ENCODE results near the gene PAX5.
"Not testable (repeated sequence)": the region's sequence is repeated elsewhere in the genome, so short reads cannot be mapped to it uniquely, and the experiment has no call there.

Gene PAX5

DNA sequence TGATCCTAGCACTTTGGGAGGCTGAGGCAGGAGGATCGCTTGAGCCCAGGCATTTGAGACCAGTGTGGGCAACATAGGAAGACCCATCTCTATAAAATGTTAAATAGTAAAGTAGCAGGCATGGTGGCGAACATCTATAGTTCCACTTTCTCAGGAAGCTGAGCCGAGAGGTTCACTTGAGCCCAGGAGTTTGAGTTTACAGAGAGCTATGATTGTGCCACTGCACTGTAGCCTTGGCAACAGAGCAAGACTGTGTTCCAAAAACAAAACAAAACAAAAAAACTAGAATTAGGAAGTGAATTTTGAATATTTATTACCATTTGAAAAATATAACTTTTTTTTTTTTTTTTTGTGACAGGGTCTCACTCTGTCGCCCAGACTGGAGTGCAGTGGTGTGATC, 26.8 kb upstream of the PAX5 start:
- Histone ChIP-seq H4K20me1 (no peaks in the 10 kb centered on the region), H3K36me3 (no peaks in the 10 kb centered on the region), H3K27me3 (no peaks in the 10 kb centered on the region), H3K4me1 (peaks cover 6% of the 10 kb centered on the region), H3K9me3 (no peaks in the 10 kb centered on the region), H3K9ac (no peak overlapping the region), H3K4me2 (no peak overlapping the region), H3K27ac (no peak overlapping the region), H3K4me3 (no peak overlapping the region)
- no peak for TF ChIP-seq Cebpa-rat (IDR thresholded peaks at IDR 0.05)

DNA sequence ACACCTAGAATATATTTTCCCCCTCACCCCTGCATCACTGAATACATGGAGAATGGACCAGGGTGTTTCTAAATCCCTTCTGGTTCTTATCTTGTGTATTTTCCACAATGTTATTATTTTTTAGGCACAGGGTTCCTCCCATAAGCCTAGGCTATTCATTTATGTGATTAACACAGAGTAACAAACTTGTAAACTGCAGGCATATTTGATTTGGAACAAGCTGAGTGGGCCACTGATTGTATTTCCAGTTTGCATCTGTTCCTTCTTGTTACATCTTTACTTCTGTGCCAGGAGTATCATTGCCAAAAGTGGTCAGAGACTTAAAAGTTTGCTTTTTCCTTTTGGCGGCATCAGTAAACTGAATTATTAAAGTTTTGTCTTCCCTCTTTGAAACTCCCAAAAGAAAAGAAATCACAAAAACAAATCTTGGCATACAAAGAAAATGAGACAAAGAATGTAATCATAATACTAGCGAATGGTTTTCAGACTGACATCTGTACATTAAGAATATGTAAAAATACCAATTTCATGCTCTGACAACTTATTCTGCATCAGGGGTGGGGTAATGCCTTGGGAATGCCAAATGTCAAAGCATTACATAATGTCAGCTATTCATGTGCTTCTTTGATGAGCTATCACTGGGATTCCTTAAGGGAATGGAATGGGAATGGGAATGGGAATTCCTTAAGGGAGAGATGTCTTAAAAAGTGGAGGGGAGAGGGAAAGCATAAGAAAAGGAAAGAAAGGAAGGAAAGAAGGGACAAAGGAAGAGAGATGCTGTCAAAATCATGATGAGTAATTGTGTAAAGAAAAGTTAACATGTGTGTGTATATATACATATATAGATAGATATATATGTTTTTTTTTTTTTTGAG, 22.2 kb upstream of the PAX5 start:
- TF ChIP-seq Cebpa-rat (IDR thresholded peaks at IDR 0.05): no peak
- Histone ChIP-seq H4K20me1 (no peaks in the 10 kb centered on the region), H3K36me3 (no peaks in the 10 kb centered on the region), H3K27ac (no peak overlapping the region), H3K4me3 (no peak overlapping the region), H3K27me3 (peaks cover 18% of the 10 kb centered on the region; the same call in 1 of the 2 replicates), H3K4me2 (no peak overlapping the region), H3K9me3 (no peaks in the 10 kb centered on the region), H3K4me1 (no peaks in the 10 kb centered on the region), H3K9ac (no peak overlapping the region)

DNA sequence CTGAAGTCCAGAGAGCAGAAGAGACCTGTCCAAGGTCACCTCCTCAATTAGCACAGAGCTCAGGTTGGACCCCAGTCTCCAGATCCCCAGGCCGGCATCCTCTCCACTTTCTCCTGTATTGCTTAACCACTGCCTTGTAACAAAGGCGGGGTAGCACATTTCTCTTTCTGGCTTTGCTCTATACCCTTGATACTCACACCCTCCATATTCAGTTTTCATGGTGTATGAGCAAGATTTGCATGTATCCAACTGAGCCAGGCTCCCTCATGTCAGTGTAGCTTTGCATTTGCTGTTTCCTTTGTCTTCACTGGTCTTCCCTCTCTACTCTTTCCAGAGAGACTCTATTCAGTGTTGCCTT, 20.3 kb upstream of the PAX5 start:
- H3K4me1 ChIP-seq, H3K4me3 ChIP-seq, H3K36me3 ChIP-seq, H3K9me3 ChIP-seq, H3K4me2 ChIP-seq, H4K20me1 ChIP-seq, H3K9ac ChIP-seq, H3K27ac ChIP-seq: not testable (repeated sequence)
- peaks cover 18% of the 10 kb centered on the region; the same call in 1 of the 2 replicates for H3K27me3 ChIP-seq

DNA sequence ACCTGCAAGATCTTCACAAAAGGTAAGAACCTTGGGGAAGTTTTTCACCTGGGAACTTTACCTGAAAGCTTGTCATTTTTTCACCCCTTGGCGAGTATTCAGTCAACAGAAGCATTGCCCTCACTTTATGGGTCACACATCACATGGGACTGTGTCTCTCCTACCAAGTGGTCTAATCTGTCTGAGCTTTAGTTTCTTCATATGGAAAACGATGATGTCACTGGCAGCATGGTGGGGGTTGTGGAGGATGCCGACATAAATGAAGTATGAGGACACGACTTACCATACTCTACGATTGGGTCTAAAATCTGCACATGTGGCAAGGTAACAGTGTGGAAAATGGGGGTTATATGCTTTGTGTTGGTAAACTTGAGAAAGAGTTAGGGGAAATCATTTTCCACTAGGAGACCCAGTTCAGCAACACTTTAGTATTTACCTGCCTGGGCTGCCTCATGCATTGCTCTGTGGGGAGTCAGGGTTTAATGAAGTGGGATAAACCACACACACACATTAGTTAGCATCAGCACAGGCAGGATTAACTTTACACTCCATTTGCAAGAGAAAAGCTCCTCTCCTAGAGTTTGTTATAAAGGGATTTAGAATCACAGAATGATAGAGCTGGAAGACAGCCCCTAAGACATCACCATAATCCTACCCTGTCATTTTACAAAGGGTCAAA, 19.8 kb upstream of the PAX5 start:
- H3K9ac ChIP-seq: no peak overlapping the region
- no peak overlapping the region for H3K4me3 ChIP-seq
- no peak for TF ChIP-seq Cebpa-rat (IDR thresholded peaks at IDR 0.05)
- no peaks in the 10 kb centered on the region for H4K20me1 ChIP-seq
- no peaks in the 10 kb centered on the region for H3K4me1 ChIP-seq
- H3K36me3 ChIP-seq: no peaks in the 10 kb centered on the region
- H3K9me3 ChIP-seq: no peaks in the 10 kb centered on the region
- peaks cover 18% of the 10 kb centered on the region; the same call in 1 of the 2 replicates for H3K27me3 ChIP-seq
- H3K4me2 ChIP-seq: no peak overlapping the region
- H3K27ac ChIP-seq: no peak overlapping the region

DNA sequence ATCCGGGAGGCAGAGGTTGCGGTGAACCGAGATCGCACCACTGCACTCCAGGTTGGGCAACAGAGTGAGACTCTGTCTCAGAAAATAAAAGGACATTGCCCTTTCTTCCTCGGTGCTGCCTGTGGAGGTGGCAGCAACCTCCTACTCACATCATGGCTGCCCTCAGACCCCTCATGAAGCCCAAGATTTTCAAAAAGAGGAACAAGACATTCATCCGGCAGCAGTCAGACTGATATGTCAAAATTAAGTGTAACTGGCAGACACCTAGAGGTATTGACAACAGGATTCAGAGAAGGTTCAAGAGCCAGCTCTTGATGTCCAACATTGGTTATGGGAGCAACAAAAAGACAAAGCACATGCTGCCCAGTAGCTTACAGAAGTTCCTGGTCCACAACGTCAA, 12.6 kb upstream of the PAX5 start:
- H3K27me3 ChIP-seq: peaks cover 9% of the 10 kb centered on the region
- H3K4me3 ChIP-seq: no peak overlapping the region
- no peak overlapping the region for H3K27ac ChIP-seq
- H3K4me2 ChIP-seq: no peak overlapping the region
- 0 out of 2 replicates have a peak, but pooled peaks cover 3% of the 10 kb centered on the region for H3K4me1 ChIP-seq
- H4K20me1 ChIP-seq: peaks cover 4% of the 10 kb centered on the region; the same call in 1 of the 2 replicates
- no peaks in the 10 kb centered on the region for H3K36me3 ChIP-seq
- H3K9me3 ChIP-seq: no peaks in the 10 kb centered on the region
- no peak for TF ChIP-seq Cebpa-rat (IDR thresholded peaks at IDR 0.05)
- no peak overlapping the region for H3K9ac ChIP-seq

DNA sequence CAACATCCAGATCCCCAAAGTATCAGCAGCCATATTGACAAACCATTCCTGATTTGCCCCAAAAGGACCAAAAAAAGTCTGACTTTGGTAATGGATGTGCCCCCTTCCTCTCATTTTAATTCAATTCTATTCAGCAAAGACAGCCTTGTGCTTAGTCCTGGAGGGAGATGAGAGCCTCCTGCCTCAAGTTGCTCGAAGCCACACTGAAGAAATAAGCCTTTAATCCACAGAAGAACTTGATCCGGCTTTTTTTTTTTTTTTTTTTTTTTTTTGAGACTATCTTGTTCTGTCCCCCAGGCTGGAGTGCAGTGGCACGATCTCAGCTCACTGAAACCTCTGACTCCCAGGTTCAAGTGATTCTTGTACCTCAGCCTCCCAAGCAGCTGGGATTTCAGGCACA, 8.4 kb upstream of the PAX5 start:
- peaks cover 25% of the 10 kb centered on the region for H3K4me1 ChIP-seq
- no peaks in the 10 kb centered on the region for H3K9me3 ChIP-seq
- H3K4me3 ChIP-seq: no peak overlapping the region
- peaks cover 51% of the 10 kb centered on the region for H3K27me3 ChIP-seq
- H3K4me2 ChIP-seq: no peak overlapping the region
- no peak for TF ChIP-seq Cebpa-rat (IDR thresholded peaks at IDR 0.05)
- H3K36me3 ChIP-seq: no peaks in the 10 kb centered on the region
- H3K9ac ChIP-seq: no peak overlapping the region
- peaks cover 38% of the 10 kb centered on the region for H4K20me1 ChIP-seq
- no peak overlapping the region for H3K27ac ChIP-seq

DNA sequence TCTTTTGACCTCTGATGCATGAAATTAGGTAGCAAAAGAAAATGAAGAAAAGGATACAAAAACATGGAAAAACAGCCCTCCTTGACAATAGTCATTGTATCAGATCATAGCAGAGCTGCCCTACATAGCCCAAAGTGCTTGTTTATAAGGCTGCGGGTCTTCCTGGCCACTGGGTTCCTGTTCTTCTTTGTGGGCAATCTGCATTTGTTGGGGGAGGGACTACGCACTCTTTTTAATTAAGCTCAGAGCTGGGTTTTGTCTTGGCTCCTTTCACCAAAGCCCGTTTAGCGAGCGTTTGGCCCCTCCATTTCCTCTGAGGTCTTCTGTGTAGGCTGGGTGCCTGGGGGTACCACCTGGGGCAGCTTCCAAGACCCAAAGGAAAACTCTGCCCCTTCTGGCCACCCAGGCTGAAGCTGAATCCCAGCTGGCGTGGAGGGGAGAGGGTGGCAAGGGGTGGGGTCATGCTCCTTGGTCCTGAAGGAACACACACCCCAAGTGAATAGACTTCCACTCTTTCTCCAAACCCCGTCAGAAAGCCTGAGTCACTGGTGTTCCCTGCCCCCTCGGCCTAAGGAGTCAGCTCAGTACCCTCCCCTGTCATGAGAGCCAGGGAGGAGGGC, 6.5 kb upstream of the PAX5 start:
- no peaks in the 10 kb centered on the region for H3K36me3 ChIP-seq
- H4K20me1 ChIP-seq: peaks cover 56% of the 10 kb centered on the region
- H3K9me3 ChIP-seq: no peaks in the 10 kb centered on the region
- H3K27me3 ChIP-seq: peaks cover 69% of the 10 kb centered on the region
- peak overlapping the region; percentile 11; the same call in 1 of the 2 replicates for H3K4me3 ChIP-seq
- H3K4me1 ChIP-seq: peaks cover 37% of the 10 kb centered on the region
- H3K27ac ChIP-seq: peak overlapping the region; percentile 98
- peak overlapping the region; percentile 88 for H3K4me2 ChIP-seq
- H3K9ac ChIP-seq: peak overlapping the region; percentile 96
- no peak for TF ChIP-seq Cebpa-rat (IDR thresholded peaks at IDR 0.05)

DNA sequence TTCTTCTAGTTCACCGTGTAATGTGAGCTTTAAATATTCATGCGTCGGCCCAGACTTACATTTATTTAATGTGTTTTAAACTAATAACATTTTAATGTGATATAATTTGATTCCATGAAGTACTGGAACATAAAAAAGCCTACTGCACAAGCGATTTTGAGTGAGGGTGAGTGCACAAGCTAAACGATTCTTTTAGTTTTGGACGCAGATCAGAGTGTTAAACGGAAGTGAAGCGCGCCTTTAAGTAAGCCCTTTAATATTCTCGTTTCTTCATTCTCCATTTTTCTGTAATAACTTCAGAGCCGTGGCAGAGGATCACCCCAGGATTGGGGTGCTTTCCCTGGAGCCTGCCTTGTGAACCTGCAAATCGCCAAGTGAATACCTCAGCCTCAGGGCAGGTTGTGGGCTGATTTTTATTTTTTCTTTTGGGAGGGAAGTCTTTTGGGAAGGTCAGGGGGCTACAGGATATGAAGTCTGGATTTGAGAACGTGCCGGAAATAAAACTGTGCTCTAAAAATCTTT, 4.9 kb upstream of the PAX5 start:
- Histone ChIP-seq H3K4me2 (peak overlapping the region; percentile 88), H3K4me1 (peaks cover 44% of the 10 kb centered on the region), H3K9me3 (no peaks in the 10 kb centered on the region), H3K36me3 (no peaks in the 10 kb centered on the region), H3K9ac (peak overlapping the region; percentile 96), H3K4me3 (peak overlapping the region; percentile 88), H4K20me1 (peaks cover 72% of the 10 kb centered on the region), H3K27ac (peak overlapping the region; percentile 98), H3K27me3 (peaks cover 85% of the 10 kb centered on the region)
- no peak for TF ChIP-seq Cebpa-rat (IDR thresholded peaks at IDR 0.05)

DNA sequence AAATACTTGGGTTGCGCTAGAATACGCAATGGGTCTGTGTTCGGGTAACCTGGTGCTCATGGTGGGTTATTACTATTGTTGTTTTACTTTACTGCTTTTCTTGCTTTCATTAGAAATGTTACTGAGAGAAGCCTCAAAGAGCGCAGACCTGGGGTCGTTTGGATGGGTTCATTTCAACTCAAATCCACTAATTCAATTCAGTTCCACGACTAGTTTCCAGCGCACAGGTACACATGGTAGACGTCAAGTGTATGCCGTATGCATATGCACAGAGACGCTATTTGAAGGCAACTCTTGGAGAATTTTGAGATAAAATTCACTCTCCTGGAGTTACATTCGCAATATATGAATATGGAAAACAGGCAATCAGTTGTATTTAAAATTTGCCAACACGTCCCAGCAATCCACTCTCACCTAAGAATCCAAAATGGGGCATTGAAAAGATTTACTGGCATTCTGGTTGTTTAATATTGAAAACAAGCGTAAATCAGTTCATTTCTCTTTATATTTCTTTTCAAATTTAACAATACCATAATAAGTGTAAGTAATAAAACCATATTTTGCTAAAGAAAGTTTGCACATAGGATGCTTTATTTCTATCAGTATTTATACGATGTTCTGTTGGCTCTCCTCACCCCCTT, 4.4 kb upstream of the PAX5 start:
- peaks cover 46% of the 10 kb centered on the region for H3K4me1 ChIP-seq

More for the DNA sequence above, 4.4 kb upstream of the PAX5 start:
- Histone ChIP-seq H3K9me3 (no peaks in the 10 kb centered on the region), H3K4me2 (peak overlapping the region; percentile 88), H3K27ac (peak overlapping the region; percentile 98), H3K36me3 (no peaks in the 10 kb centered on the region), H3K9ac (peak overlapping the region; percentile 96), H4K20me1 (peaks cover 77% of the 10 kb centered on the region), H3K27me3 (peaks cover 91% of the 10 kb centered on the region), H3K4me3 (peak overlapping the region; percentile 88)
- TF ChIP-seq Cebpa-rat (IDR thresholded peaks at IDR 0.05): no peak
